CD8-positive, alpha-beta memory T cell (primary cell): ENCODE results near the gene SEMA4A. TPM values are rescaled to one million over a fixed set of nuclear protein-coding genes. Genes with fewer than 3 reads are reported as not detected.

ENCODE experiments used
- CTCF ChIA-PET: fragments of 350-600 bp; sonication (Branson Sonifier 250); formaldehyde crosslinking; loops from one replicate; lab custom pipeline; 2021; ENCODE audit warnings: antibody characterized with exemption; lab: Charles Lee
- POLR2A ChIA-PET: fragments of 350-600 bp; sonication (Branson Sonifier 250); formaldehyde crosslinking; loops from one replicate; lab custom pipeline; 2021; ENCODE audit warnings: antibody characterized with exemption; lab: Charles Lee
- DNase-seq, 5 donors: peaks; one replicate each; pipeline versions ENCODE4 v3.0.0 to v3.0.0-alpha.2; 2020 to 2022; ENCODE audit warnings: mixed read lengths in 1 of 5
- H3K27ac ChIP-seq: one replicate; pipeline ENCODE4 v1.7.0; 2013; ENCODE audit warnings: low read depth, mild to moderate bottlenecking, low read length, moderate library complexity
- H3K27me3 ChIP-seq: 2 replicates; pipeline ENCODE4 v1.7.0; 2013; ENCODE audit warnings: low read length, mild to moderate bottlenecking; ENCODE audit not compliant: insufficient read depth, poor library complexity, severe bottlenecking
- H3K36me3 ChIP-seq: 2 replicates; pipeline ENCODE4 v1.7.0; 2013; ENCODE audit warnings: mild to moderate bottlenecking, low read length, moderate library complexity; ENCODE audit not compliant: insufficient read depth
- H3K4me1 ChIP-seq: 2 replicates; pipeline ENCODE4 v1.7.0; 2013; ENCODE audit warnings: mild to moderate bottlenecking, low read length, moderate library complexity; ENCODE audit not compliant: insufficient read depth
- H3K4me3 ChIP-seq: 2 replicates; pipeline ENCODE4 v1.7.0; 2013; ENCODE audit warnings: mild to moderate bottlenecking, low read length
- H3K9me3 ChIP-seq: 2 replicates; pipeline ENCODE4 v1.7.0; 2013; ENCODE audit warnings: mild to moderate bottlenecking, low read length
- H3K27ac Mint-ChIP-seq, 8 donors: one replicate each; pipeline ENCODE4 v1.8.0; 2020 to 2021; ENCODE audit warnings: mixed read lengths in 8 of 8, mild to moderate bottlenecking in 6 of 8, inconsistent platforms in 3 of 8, moderate library complexity in 3 of 8
- H3K27me3 Mint-ChIP-seq, 2 donors: one replicate each; pipeline ENCODE4 v1.8.0; 2020 to 2021; ENCODE audit warnings: mixed read lengths in 2 of 2, mild to moderate bottlenecking in 1 of 2, moderate library complexity in 1 of 2
- H3K36me3 Mint-ChIP-seq, 3 donors: one replicate each; pipeline ENCODE4 v1.8.0; 2020 to 2021; ENCODE audit warnings: mixed read lengths in 3 of 3, inconsistent platforms in 1 of 3, mild to moderate bottlenecking in 1 of 3
- H3K4me1 Mint-ChIP-seq, 3 donors: one replicate each; pipeline ENCODE4 v1.8.0; 2020 to 2021; ENCODE audit warnings: mixed read lengths in 3 of 3, inconsistent platforms in 1 of 3, mild to moderate bottlenecking in 1 of 3
- H3K4me3 Mint-ChIP-seq, 7 donors: one replicate each; pipeline ENCODE4 v1.8.0; 2020 to 2021; ENCODE audit warnings: mixed read lengths in 7 of 7, mild to moderate bottlenecking in 6 of 7, moderate library complexity in 4 of 7, inconsistent platforms in 2 of 7
- H3K9me3 Mint-ChIP-seq, 5 donors: one replicate each; pipeline ENCODE4 v1.8.0; 2020 to 2022; ENCODE audit warnings: mixed read lengths in 5 of 5, mild to moderate bottlenecking in 3 of 5, moderate library complexity in 2 of 5, inconsistent platforms in 1 of 5
- polyA plus RNA-seq: library from polyadenylated mRNA; unstranded; fragments of 300-500 nt; fragmentation: Illumina TruSeq; gene quantifications from one replicate; pipeline ENCODE4 v1.2.3, GENCODE V29; 2021
- total RNA-seq, 2 experiments: library from RNA; stranded (reverse); gene quantifications; one replicate each; pipeline ENCODE4 v1.2.3, GENCODE V29; 2021

Gene SEMA4A
- total and polyA plus RNA-seq, 3 experiments from 2014 or later, result 10.7 to 23.0 (median 21.6) TPM

GRCh38 chr1:156196445-156196844 lies 43.1 kb downstream of the SEMA4A start:
- H3K4me3 Mint-ChIP-seq, result peak overlapping the region in 2 of 7 donors; percentile 23 to 94
- H3K27ac Mint-ChIP-seq, result peak overlapping the region in 1 of 8 donors; percentile 9
- H3K27me3 Mint-ChIP-seq, result no peaks in the 10 kb centered on the region
- Histone ChIP-seq H3K27ac (no peak overlapping the region), H3K27me3 (no peaks in the 10 kb centered on the region), H3K9me3 (no peaks in the 10 kb centered on the region), H3K4me3 (no peak overlapping the region), H3K4me1 (peaks cover 40% of the 10 kb centered on the region), H3K36me3 (peaks cover 10% of the 10 kb centered on the region)
- H3K9me3 Mint-ChIP-seq, result no peaks in the 10 kb centered on the region
- ChIA-PET CTCF (interaction anchor here (0.8 kb wide), 1 partner anchor 16 kb away, joined by 3 read pairs; the partner anchor contains the start of gene PMF1), POLR2A (interaction anchor here (0.5 kb wide), 1 partner anchor 16 kb away, joined by 3 read pairs; the partner anchor contains the start of gene PMF1)
- DNase-seq, result no peak
- H3K36me3 Mint-ChIP-seq, result peaks cover 0 to 50% (median 14%) of the 10 kb centered on the region in 3 donors
- H3K4me1 Mint-ChIP-seq, result peaks cover 62 to 73% (median 66%) of the 10 kb centered on the region in 3 donors

- Mint-ChIP-seq H3K36me3 (peaks cover 0 to 48% (median 14%) of the 10 kb centered on the region in 3 donors), H3K27me3 (no peaks in the 10 kb centered on the region), H3K4me1 (peaks cover 57 to 63% (median 58%) of the 10 kb centered on the region in 3 donors), H3K9me3 (no peaks in the 10 kb centered on the region), H3K27ac (peak overlapping the region; percentile 48 to 90 (median 79)), H3K4me3 (peak overlapping the region in 4 of 7 donors; percentile 8 to 73 (median 14))
- Histone ChIP-seq H3K27ac (peak overlapping the region; percentile 21), H3K27me3 (no peaks in the 10 kb centered on the region), H3K4me3 (no peak overlapping the region), H3K9me3 (no peaks in the 10 kb centered on the region), H3K4me1 (peaks cover 34% of the 10 kb centered on the region), H3K36me3 (peaks cover 10% of the 10 kb centered on the region)
- POLR2A ChIA-PET, result interaction anchor here (1.3 kb wide), 1 partner anchor 14 kb away, joined by 3 read pairs; the partner anchor contains the start of gene PMF1
- CTCF ChIA-PET, result no interaction called here
- DNase-seq, result no peak
These were observed 45.5 kb downstream of the SEMA4A start for GRCh38 chr1:156198831-156199349.

- Mint-ChIP-seq H3K27ac (peak overlapping the region in 5 of 8 donors; percentile 32 to 90 (median 61)), H3K36me3 (peaks cover 0 to 47% (median 17%) of the 10 kb centered on the region in 3 donors), H3K4me1 (peaks cover 49 to 56% (median 50%) of the 10 kb centered on the region in 3 donors), H3K4me3 (peak overlapping the region in 1 of 7 donors; percentile 19), H3K27me3 (no peaks in the 10 kb centered on the region), H3K9me3 (no peaks in the 10 kb centered on the region)
- H3K4me3 ChIP-seq, result no peak overlapping the region
- peaks cover 26% of the 10 kb centered on the region for H3K4me1 ChIP-seq
- H3K27me3 ChIP-seq, result no peaks in the 10 kb centered on the region
- H3K36me3 ChIP-seq, result peaks cover 10% of the 10 kb centered on the region
- H3K9me3 ChIP-seq, result no peaks in the 10 kb centered on the region
- DNase-seq, result no peak
- no peak overlapping the region for H3K27ac ChIP-seq
- ChIA-PET POLR2A (no interaction called here), CTCF (interaction anchor here (0.8 to 1.6 kb wide), 3 partner anchors 12 to 134 kb away, joined by 3 to 4 read pairs (median 3); partner anchors contain the start of gene PMF1)
These were observed 46.7 kb downstream of the SEMA4A start for GRCh38 chr1:156200044-156200443.

- no peak overlapping the region for H3K4me3 Mint-ChIP-seq
- H3K4me1 ChIP-seq, result peaks cover 13% of the 10 kb centered on the region
- peak overlapping the region in 1 of 8 donors; percentile 68 for H3K27ac Mint-ChIP-seq
- peaks cover 23 to 35% (median 28%) of the 10 kb centered on the region in 3 donors for H3K4me1 Mint-ChIP-seq
- no peaks in the 10 kb centered on the region for H3K27me3 Mint-ChIP-seq
- no peak overlapping the region for H3K4me3 ChIP-seq
- H3K9me3 Mint-ChIP-seq, result no peaks in the 10 kb centered on the region
- ChIA-PET CTCF (no interaction called here), POLR2A (interaction anchor here (0.7 to 1.2 kb wide), 2 partner anchors 10 to 19 kb away, joined by 3 read pairs; partner anchors contain the start of gene PMF1)
- no peaks in the 10 kb centered on the region for H3K27me3 ChIP-seq
- peaks cover 10% of the 10 kb centered on the region for H3K36me3 ChIP-seq
- H3K36me3 Mint-ChIP-seq, result peaks cover 0 to 48% (median 16%) of the 10 kb centered on the region in 3 donors
- H3K9me3 ChIP-seq, result no peaks in the 10 kb centered on the region
- DNase-seq, result no peak
- no peak overlapping the region for H3K27ac ChIP-seq
These were observed 49.9 kb downstream of the SEMA4A start for GRCh38 chr1:156203331-156203730.

GRCh38 chr1:156204686-156205085 lies 51.3 kb downstream of the SEMA4A start:
- Mint-ChIP-seq H3K27me3 (no peaks in the 10 kb centered on the region), H3K4me3 (no peak overlapping the region), H3K27ac (peak overlapping the region in 2 of 8 donors; percentile 33 to 74), H3K9me3 (no peaks in the 10 kb centered on the region), H3K4me1 (peaks cover 10 to 21% (median 16%) of the 10 kb centered on the region in 3 donors), H3K36me3 (peaks cover 0 to 51% (median 20%) of the 10 kb centered on the region in 3 donors)
- Histone ChIP-seq H3K27ac (no peak overlapping the region), H3K9me3 (no peaks in the 10 kb centered on the region), H3K4me1 (peaks cover 3% of the 10 kb centered on the region), H3K4me3 (no peak overlapping the region), H3K36me3 (peaks cover 18% of the 10 kb centered on the region), H3K27me3 (no peaks in the 10 kb centered on the region)
- no peak for DNase-seq
- ChIA-PET POLR2A (no interaction called here), CTCF (no interaction called here)

- ChIA-PET POLR2A (interaction anchor here (2.2 to 2.7 kb wide), 2 partner anchors 18 to 71 kb away, joined by 25 to 34 read pairs; partner anchors contain the start of genes SLC25A44 and SMG5), CTCF (no interaction called here)
- Histone ChIP-seq H3K9me3 (no peaks in the 10 kb centered on the region), H3K4me1 (peaks cover 24% of the 10 kb centered on the region), H3K36me3 (peaks cover 17% of the 10 kb centered on the region), H3K4me3 (no peak overlapping the region), H3K27ac (no peak overlapping the region), H3K27me3 (no peaks in the 10 kb centered on the region)
- H3K27me3 Mint-ChIP-seq, result no peaks in the 10 kb centered on the region
- H3K9me3 Mint-ChIP-seq, result no peaks in the 10 kb centered on the region
- H3K36me3 Mint-ChIP-seq, result peaks cover 0 to 61% (median 13%) of the 10 kb centered on the region in 3 donors
- no peak for DNase-seq
- H3K4me3 Mint-ChIP-seq, result peak overlapping the region in 3 of 7 donors; percentile 43 to 75 (median 48)
- peak overlapping the region in 5 of 8 donors; percentile 47 to 99 (median 66) for H3K27ac Mint-ChIP-seq
- H3K4me1 Mint-ChIP-seq, result peaks cover 26 to 36% (median 34%) of the 10 kb centered on the region in 3 donors
These were observed 57.9 kb downstream of the SEMA4A start for GRCh38 chr1:156211243-156211642.

GRCh38 chr1:156212130-156212529 lies 58.7 kb downstream of the SEMA4A start:
- H3K9me3 ChIP-seq, result no peaks in the 10 kb centered on the region
- no peaks in the 10 kb centered on the region for H3K9me3 Mint-ChIP-seq
- peak overlapping the region; percentile 93 for H3K27ac ChIP-seq
- peak overlapping the region; percentile 98 to 100 (median 99) for H3K27ac Mint-ChIP-seq
- peaks cover 24% of the 10 kb centered on the region for H3K4me1 ChIP-seq
- ChIA-PET CTCF (interaction anchor here (0.8 to 3.1 kb wide), 10 partner anchors 12 to 116 kb away, joined by 3 to 27 read pairs (median 4); partner anchors contain the start of gene SLC25A44), POLR2A (interaction anchor here (0.9 to 2.7 kb wide), 9 partner anchors 9 to 97 kb away, joined by 3 to 34 read pairs (median 4); partner anchors contain the start of genes LMNA, SLC25A44 and SMG5)
- H3K4me3 ChIP-seq, result peak overlapping the region; percentile 78
- no peaks in the 10 kb centered on the region for H3K27me3 ChIP-seq
- H3K4me3 Mint-ChIP-seq, result peak overlapping the region; percentile 90 to 99 (median 97)
- peaks cover 17% of the 10 kb centered on the region for H3K36me3 ChIP-seq
- H3K4me1 Mint-ChIP-seq, result peaks cover 26 to 38% (median 36%) of the 10 kb centered on the region in 3 donors
- H3K36me3 Mint-ChIP-seq, result peaks cover 0 to 57% (median 13%) of the 10 kb centered on the region in 3 donors
- DNase-seq, result no peak
- H3K27me3 Mint-ChIP-seq, result no peaks in the 10 kb centered on the region
